22Rv1 (cell line): ENCODE results near the gene ALAS1.

ENCODE experiments used
- CTCF ChIP-seq: fragments of 450-650 bp; IDR thresholded peaks from 2 replicates; pipeline ENCODE4 v1.5.1; 2017; ENCODE audit warnings: mild to moderate bottlenecking
- ZFX ChIP-seq: fragments of 450-650 bp; IDR thresholded peaks from 2 replicates; pipeline ENCODE4 v1.6.1; 2017; ENCODE audit warnings: antibody characterized with exemption, borderline replicate concordance

GRCh38 chr3:52262447-52262846, 64.5 kb downstream of the ALAS1 start:
- no peak for TF ChIP-seq CTCF
- no peak for TF ChIP-seq ZFX
